ENCODE measurements around the gene JAKMIP2.
"Not testable (repeated sequence)": the region's sequence is repeated elsewhere in the genome, so short reads cannot be mapped to it uniquely, and the experiment has no call there.

Gene JAKMIP2

DNA sequence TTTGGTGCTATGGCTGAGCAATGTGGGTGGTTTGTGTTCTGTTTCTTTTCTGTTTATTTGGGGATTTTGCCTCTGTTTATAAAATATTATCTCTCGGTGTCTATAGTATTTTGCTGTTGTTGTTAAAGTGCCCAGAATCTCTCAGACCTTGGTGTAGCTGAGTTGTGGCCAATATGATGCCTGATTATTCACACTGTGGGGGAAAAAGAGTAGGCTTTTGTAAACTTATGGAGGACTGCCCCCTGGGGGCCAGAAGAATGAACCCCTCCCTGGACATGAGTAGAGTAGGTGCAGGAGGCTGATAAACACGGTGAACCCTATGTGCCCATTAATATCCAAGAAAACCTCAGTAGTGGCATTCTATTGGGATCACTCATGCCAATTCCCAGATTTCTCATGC is 223.7 kb downstream of the JAKMIP2 start:
- no peaks in the 10 kb centered on the region for H3K9me3 ChIP-seq (ENCODE audit: control insufficient read depth, insufficient read depth, low read depth, low read length)
- H3K9ac ChIP-seq (ENCODE audit: low read length) = no peak overlapping the region
- peaks cover 9% of the 10 kb centered on the region for H3K36me3 ChIP-seq (ENCODE audit: control insufficient read depth, insufficient read depth, low read length)
- H3K27me3 ChIP-seq (ENCODE audit: control insufficient read depth, insufficient read depth, low read length) = no peaks in the 10 kb centered on the region
- no peak overlapping the region for H3K4me3 ChIP-seq (ENCODE audit: low read depth, low read length)
- no peak overlapping the region for H3K27ac ChIP-seq (ENCODE audit: low read depth, low read length)
- peaks cover 33% of the 10 kb centered on the region for H3K4me1 ChIP-seq (ENCODE audit: control insufficient read depth, insufficient read depth, low read length)

DNA sequence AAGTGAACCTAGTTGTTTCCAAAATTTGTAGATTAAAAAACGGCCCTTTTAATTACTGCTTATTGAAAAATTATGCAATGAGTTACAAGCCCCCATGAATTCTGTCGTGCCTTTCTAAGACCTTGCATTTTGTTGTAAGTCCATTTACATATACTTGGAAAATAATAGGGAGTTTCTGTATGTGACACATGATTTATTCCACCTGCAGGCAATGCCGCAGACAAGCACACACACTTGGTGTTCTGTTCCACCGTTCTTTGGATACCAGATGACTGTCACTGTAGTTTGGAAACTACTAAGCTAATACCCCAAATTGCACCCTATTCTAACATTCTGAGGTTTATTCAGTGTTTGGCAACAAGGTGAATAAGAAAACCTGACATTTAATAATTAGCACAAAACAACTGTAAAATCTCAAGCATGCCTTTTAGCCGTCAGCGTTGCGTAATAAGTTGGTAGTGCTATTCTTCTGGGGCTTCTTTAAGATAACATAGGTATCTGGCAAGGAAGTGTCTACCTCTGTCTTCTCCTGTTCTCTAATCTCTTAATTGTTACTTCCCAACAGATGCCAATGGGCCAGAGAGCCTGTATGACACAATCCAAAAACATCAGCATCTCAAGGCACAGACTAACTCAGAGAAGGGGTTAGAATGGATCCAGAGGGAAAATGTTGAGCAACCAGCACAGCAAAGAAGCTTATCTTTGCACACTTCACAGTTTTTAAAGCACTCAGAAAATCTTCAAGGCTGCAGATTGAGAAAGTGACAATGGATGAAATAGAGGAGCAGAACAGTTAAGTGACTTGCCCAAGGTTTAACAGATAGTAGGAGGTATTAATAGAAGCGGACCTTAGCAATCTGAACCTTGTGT is 224.4 kb downstream of the JAKMIP2 start:
- Histone ChIP-seq H3K4me1 (ENCODE audit: control insufficient read depth, insufficient read depth, low read length) (peaks cover 33% of the 10 kb centered on the region), H3K9ac (ENCODE audit: low read length) (no peak overlapping the region), H3K4me3 (ENCODE audit: low read depth, low read length) (no peak overlapping the region), H3K27ac (ENCODE audit: low read depth, low read length) (no peak overlapping the region), H3K27me3 (ENCODE audit: control insufficient read depth, insufficient read depth, low read length) (no peaks in the 10 kb centered on the region), H3K9me3 (ENCODE audit: control insufficient read depth, insufficient read depth, low read depth, low read length) (no peaks in the 10 kb centered on the region), H3K36me3 (ENCODE audit: control insufficient read depth, insufficient read depth, low read length) (peaks cover 2% of the 10 kb centered on the region; the same call in 1 of the 2 replicates)

DNA sequence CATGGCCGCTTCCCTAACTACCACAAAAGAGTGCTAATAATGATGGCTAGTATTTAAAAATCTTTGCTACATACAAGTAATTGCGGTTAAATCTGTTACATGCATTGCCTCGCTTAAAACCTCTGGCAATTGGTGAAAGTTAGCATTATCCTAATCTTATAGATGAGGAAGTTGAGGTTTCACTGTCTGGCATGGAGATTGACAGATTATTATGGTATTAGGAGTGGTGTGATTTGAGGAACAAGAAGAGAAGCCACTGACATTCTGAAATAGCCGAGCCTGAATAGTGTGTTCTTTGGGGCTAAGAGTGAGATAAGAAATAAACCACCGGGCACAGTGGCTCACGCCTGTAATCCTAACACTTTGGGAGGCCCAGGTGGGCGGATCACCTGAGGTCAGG is 227.4 kb downstream of the JAKMIP2 start:
- H3K36me3 ChIP-seq (ENCODE audit: control insufficient read depth, insufficient read depth, low read length) = no peaks in the 10 kb centered on the region
- H3K9me3 ChIP-seq (ENCODE audit: control insufficient read depth, insufficient read depth, low read depth, low read length) = no peaks in the 10 kb centered on the region
- H3K9ac ChIP-seq (ENCODE audit: low read length) = no peak overlapping the region
- no peak overlapping the region for H3K27ac ChIP-seq (ENCODE audit: low read depth, low read length)
- H3K4me3 ChIP-seq (ENCODE audit: low read depth, low read length) = no peak overlapping the region
- no peaks in the 10 kb centered on the region for H3K27me3 ChIP-seq (ENCODE audit: control insufficient read depth, insufficient read depth, low read length)
- H3K4me1 ChIP-seq (ENCODE audit: control insufficient read depth, insufficient read depth, low read length) = peaks cover 31% of the 10 kb centered on the region

DNA sequence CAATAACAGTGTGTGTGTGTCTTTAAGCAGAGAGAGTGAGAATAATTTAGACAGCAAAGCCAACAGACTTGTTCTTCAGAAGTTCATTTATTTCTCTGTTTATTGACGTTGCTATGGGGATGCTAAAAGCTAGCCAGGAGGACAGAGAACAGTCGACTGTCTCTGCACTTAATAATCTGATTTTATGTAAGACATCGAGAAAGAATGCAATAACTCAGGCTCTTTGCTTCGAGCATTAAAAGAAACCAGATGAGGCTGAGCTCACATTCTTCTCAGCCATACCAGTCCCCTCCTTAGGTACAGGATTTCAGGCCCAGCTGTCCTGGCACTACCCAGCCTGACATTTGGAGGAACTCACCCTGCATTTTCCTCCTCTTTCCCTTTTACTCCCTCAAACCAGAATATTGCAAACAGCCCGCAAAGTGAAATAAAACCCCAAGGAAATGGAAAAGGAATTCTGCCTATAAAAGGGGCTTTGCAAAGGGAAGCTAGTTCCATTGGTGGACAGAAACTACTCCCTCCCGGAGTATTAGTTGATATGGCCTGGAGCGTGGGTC is 228.2 kb downstream of the JAKMIP2 start:
- Histone ChIP-seq H3K27me3 (ENCODE audit: control insufficient read depth, insufficient read depth, low read length) (no peaks in the 10 kb centered on the region), H3K9me3 (ENCODE audit: control insufficient read depth, insufficient read depth, low read depth, low read length) (no peaks in the 10 kb centered on the region), H3K4me1 (ENCODE audit: control insufficient read depth, insufficient read depth, low read length) (peaks cover 25% of the 10 kb centered on the region), H3K4me3 (ENCODE audit: low read depth, low read length) (no peak overlapping the region), H3K36me3 (ENCODE audit: control insufficient read depth, insufficient read depth, low read length) (no peaks in the 10 kb centered on the region), H3K27ac (ENCODE audit: low read depth, low read length) (no peak overlapping the region), H3K9ac (ENCODE audit: low read length) (no peak overlapping the region)

DNA sequence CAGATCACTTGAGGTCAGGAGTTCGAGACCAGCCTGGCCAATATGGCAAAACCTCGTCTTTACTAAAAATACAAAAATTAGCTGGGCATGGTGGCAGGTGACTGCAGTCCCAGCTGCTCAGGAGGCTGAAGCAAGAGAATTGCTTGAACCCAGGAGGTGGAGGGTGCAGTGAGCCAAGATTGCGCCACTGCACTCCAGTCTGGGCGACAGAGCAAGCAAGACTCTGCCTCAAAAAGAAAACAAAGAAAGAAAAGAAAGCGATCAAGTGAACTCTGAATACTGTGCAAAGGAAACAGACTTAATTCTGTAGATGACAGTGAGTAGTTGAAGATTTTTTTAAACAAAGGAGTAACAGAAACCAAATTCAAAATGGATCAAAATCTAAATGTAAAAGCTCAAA is 228.7 kb downstream of the JAKMIP2 start:
- H3K27me3 ChIP-seq (ENCODE audit: control insufficient read depth, insufficient read depth, low read length); H3K9ac ChIP-seq (ENCODE audit: low read length); H3K36me3 ChIP-seq (ENCODE audit: control insufficient read depth, insufficient read depth, low read length); H3K27ac ChIP-seq (ENCODE audit: low read depth, low read length); H3K4me3 ChIP-seq (ENCODE audit: low read depth, low read length); H3K9me3 ChIP-seq (ENCODE audit: control insufficient read depth, insufficient read depth, low read depth, low read length): not testable (repeated sequence)
- H3K4me1 ChIP-seq (ENCODE audit: control insufficient read depth, insufficient read depth, low read length) = peaks cover 21% of the 10 kb centered on the region

DNA sequence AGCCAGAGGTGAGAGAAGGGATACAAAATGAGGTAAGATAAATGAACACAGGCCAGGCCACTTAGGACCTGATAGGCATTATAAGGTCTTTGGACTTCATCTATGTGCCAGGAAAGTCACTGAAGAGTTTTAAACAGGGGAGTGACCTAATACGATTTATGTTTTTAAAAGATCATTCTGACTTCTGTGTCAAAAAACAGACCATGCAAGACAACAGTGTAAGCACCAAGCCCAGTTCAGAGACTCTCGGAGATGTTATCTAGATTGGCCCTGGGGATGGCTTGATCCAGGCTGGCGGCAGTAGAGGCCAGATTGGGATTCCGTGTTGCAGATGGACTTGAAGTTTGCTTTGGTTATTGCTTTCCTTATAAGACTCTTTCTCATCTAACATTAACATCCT is 229.6 kb downstream of the JAKMIP2 start:
- Histone ChIP-seq H3K9me3 (ENCODE audit: control insufficient read depth, insufficient read depth, low read depth, low read length) (no peaks in the 10 kb centered on the region), H3K4me3 (ENCODE audit: low read depth, low read length) (no peak overlapping the region), H3K4me1 (ENCODE audit: control insufficient read depth, insufficient read depth, low read length) (peaks cover 12% of the 10 kb centered on the region), H3K27me3 (ENCODE audit: control insufficient read depth, insufficient read depth, low read length) (no peaks in the 10 kb centered on the region), H3K27ac (ENCODE audit: low read depth, low read length) (no peak overlapping the region), H3K36me3 (ENCODE audit: control insufficient read depth, insufficient read depth, low read length) (no peaks in the 10 kb centered on the region), H3K9ac (ENCODE audit: low read length) (no peak overlapping the region)

DNA sequence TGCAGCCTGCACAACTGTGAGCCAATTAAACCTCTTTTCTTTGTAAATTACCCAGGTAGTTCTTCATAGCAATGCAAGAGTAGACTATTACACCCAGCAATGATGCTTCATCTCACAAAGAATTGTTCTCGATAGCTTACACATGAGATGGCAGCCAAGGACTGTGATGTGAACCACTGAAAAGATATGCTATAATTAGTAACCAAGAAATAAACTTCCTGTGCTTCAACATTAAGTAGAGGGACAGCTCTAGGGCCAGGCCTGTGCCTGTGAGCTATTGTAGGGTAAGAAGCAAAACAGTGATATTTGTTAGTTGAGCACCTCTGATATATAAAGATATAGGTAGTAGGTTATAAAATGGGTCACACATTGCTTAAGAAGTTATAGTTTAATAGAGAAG is 230.9 kb downstream of the JAKMIP2 start:
- Histone ChIP-seq H3K36me3 (ENCODE audit: control insufficient read depth, insufficient read depth, low read length) (no peaks in the 10 kb centered on the region), H3K27me3 (ENCODE audit: control insufficient read depth, insufficient read depth, low read length) (no peaks in the 10 kb centered on the region), H3K4me3 (ENCODE audit: low read depth, low read length) (no peak overlapping the region), H3K4me1 (ENCODE audit: control insufficient read depth, insufficient read depth, low read length) (peaks cover 12% of the 10 kb centered on the region), H3K9me3 (ENCODE audit: control insufficient read depth, insufficient read depth, low read depth, low read length) (no peaks in the 10 kb centered on the region), H3K27ac (ENCODE audit: low read depth, low read length) (no peak overlapping the region), H3K9ac (ENCODE audit: low read length) (no peak overlapping the region)

DNA sequence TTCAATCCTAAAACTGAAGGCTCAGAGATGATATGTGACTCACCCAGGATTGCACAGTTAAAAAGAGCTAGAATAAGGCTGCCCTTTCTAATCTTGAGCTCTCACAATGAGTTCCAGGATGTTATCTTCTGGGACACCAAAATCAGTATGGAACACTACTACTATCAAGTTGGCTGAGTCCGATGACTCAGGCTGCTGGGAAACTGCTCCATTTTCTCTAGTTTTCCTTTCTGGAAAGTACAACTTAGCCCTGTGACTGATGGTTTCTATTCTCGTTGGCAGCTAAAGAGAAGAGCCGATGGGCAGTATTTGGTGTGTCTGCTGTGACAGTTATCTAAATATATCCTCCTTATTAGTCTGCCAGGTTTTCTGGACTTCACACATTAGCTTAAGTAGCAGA is 234.8 kb downstream of the JAKMIP2 start:
- Histone ChIP-seq H3K4me1 (ENCODE audit: control insufficient read depth, insufficient read depth, low read length) (0 out of 2 replicates have a peak, but pooled peaks cover 5% of the 10 kb centered on the region), H3K4me3 (ENCODE audit: low read depth, low read length) (no peak overlapping the region), H3K9me3 (ENCODE audit: control insufficient read depth, insufficient read depth, low read depth, low read length) (no peaks in the 10 kb centered on the region), H3K27ac (ENCODE audit: low read depth, low read length) (no peak overlapping the region), H3K36me3 (ENCODE audit: control insufficient read depth, insufficient read depth, low read length) (no peaks in the 10 kb centered on the region), H3K27me3 (ENCODE audit: control insufficient read depth, insufficient read depth, low read length) (no peaks in the 10 kb centered on the region), H3K9ac (ENCODE audit: low read length) (no peak overlapping the region)

DNA sequence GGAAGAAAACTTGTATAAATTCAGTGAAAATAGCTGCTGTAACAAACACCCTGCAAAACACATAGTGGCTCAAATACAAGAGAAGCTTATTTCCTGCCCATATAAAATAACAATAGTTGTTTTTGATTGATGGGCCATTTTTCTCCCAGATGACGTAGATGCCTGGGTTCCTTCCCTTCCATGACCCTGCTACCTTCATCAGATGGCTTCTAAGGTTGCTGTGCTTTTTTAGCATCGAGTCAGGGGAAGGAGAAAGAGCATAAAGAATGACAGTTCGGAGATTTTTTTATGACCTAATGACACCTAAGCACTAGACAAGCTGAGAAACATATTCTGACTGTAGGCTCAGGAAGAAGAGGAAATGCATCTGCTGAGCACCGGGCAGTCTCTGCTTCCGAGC is 238.0 kb downstream of the JAKMIP2 start:
- H3K4me1 ChIP-seq (ENCODE audit: control insufficient read depth, insufficient read depth, low read length) = no peaks in the 10 kb centered on the region
- no peaks in the 10 kb centered on the region for H3K9me3 ChIP-seq (ENCODE audit: control insufficient read depth, insufficient read depth, low read depth, low read length)
- H3K4me3 ChIP-seq (ENCODE audit: low read depth, low read length) = no peak overlapping the region
- H3K36me3 ChIP-seq (ENCODE audit: control insufficient read depth, insufficient read depth, low read length) = no peaks in the 10 kb centered on the region
- no peak overlapping the region for H3K27ac ChIP-seq (ENCODE audit: low read depth, low read length)
- H3K9ac ChIP-seq (ENCODE audit: low read length) = no peak overlapping the region
- H3K27me3 ChIP-seq (ENCODE audit: control insufficient read depth, insufficient read depth, low read length) = no peaks in the 10 kb centered on the region

DNA sequence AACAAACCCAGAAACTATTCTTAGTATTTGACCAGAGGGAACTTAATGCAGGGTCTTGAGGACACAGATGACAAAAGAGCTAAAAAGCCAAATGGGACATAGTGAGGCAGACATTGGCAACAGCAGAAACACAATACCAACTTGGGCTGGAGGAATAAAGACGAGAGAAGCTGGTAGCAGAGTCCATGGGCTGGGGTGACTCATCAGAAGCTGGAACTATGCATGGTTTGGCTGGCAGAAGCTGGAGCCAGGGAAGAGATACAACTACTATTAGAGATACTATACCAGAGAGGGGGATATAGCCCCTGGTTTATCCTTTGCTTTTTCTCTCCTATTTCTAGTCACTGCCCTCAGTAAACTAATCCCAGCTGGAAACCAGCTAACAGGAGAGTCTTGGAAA is 243.5 kb downstream of the JAKMIP2 start:
- H3K9ac ChIP-seq (ENCODE audit: low read length) = no peak overlapping the region
- no peaks in the 10 kb centered on the region for H3K36me3 ChIP-seq (ENCODE audit: control insufficient read depth, insufficient read depth, low read length)
- H3K4me3 ChIP-seq (ENCODE audit: low read depth, low read length) = no peak overlapping the region
- no peak overlapping the region for H3K27ac ChIP-seq (ENCODE audit: low read depth, low read length)
- H3K27me3 ChIP-seq (ENCODE audit: control insufficient read depth, insufficient read depth, low read length) = no peaks in the 10 kb centered on the region
- no peaks in the 10 kb centered on the region for H3K4me1 ChIP-seq (ENCODE audit: control insufficient read depth, insufficient read depth, low read length)
- H3K9me3 ChIP-seq (ENCODE audit: control insufficient read depth, insufficient read depth, low read depth, low read length) = no peaks in the 10 kb centered on the region

DNA sequence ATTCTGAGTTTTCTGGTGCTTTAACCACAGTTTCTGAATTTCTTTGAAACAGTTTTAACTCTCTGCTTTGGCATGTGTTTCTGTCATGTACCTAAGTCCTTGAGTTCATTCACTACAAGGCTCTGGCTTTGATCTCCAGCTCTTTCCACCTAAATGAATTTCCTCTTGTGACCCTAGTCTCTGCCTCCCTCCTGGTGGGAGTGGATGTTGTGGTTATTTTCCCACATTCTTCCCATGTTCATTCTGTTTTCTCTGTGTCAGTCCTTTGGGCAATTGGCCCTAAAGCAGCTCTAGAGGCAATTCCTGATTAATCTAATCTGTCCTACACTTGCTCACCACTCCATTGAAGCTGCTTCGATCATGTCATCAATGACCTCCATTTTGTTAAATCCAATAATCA is 244.3 kb downstream of the JAKMIP2 start:
- H3K27me3 ChIP-seq (ENCODE audit: control insufficient read depth, insufficient read depth, low read length) = no peaks in the 10 kb centered on the region
- no peaks in the 10 kb centered on the region for H3K36me3 ChIP-seq (ENCODE audit: control insufficient read depth, insufficient read depth, low read length)
- H3K9ac ChIP-seq (ENCODE audit: low read length) = no peak overlapping the region
- H3K9me3 ChIP-seq (ENCODE audit: control insufficient read depth, insufficient read depth, low read depth, low read length) = no peaks in the 10 kb centered on the region
- no peak overlapping the region for H3K4me3 ChIP-seq (ENCODE audit: low read depth, low read length)
- no peaks in the 10 kb centered on the region for H3K4me1 ChIP-seq (ENCODE audit: control insufficient read depth, insufficient read depth, low read length)
- H3K27ac ChIP-seq (ENCODE audit: low read depth, low read length) = no peak overlapping the region

All from HUES6 (cell line).